ENCODE data around the gene NTN4. TPM values are rescaled to one million over a fixed set of nuclear protein-coding genes. Genes with fewer than 3 reads are reported as not detected.

NTN4 gene
- total RNA-seq, 1 donor from 2014 or later: 21.2 TPM

- Mint-ChIP-seq H3K36me3 (no peaks in the 10 kb centered on the region), H3K4me3 (no peak overlapping the region), H3K27me3 (peaks cover 4% of the 10 kb centered on the region), H3K9me3 (peaks cover 7% of the 10 kb centered on the region), H3K27ac (no peak overlapping the region), H3K4me1 (ENCODE audit: unreplicated experiment) (no peaks in the 10 kb centered on the region)
- TF ChIP-seq CTCF (conservative IDR thresholded peaks at IDR 0.05): no peak
- no peak for DNase-seq (ENCODE audit: extremely low spot score, unreplicated experiment)
These were observed 16.1 kb downstream of the NTN4 start for GRCh38 chr12:95774311-95775045.

- no peaks in the 10 kb centered on the region for H3K36me3 Mint-ChIP-seq
- TF ChIP-seq CTCF (conservative IDR thresholded peaks at IDR 0.05): no peak
- H3K4me1 Mint-ChIP-seq (ENCODE audit: unreplicated experiment): no peaks in the 10 kb centered on the region
- DNase-seq (ENCODE audit: extremely low spot score, unreplicated experiment): no peak
- H3K4me3 Mint-ChIP-seq: no peak overlapping the region
- no peak overlapping the region for H3K27ac Mint-ChIP-seq
- H3K9me3 Mint-ChIP-seq: peaks cover 12% of the 10 kb centered on the region
- H3K27me3 Mint-ChIP-seq: peaks cover 11% of the 10 kb centered on the region
These were observed 17.2 kb downstream of the NTN4 start for GRCh38 chr12:95773320-95773719.

- H3K27ac Mint-ChIP-seq: no peak overlapping the region
- H3K4me1 Mint-ChIP-seq (ENCODE audit: unreplicated experiment): no peaks in the 10 kb centered on the region
- H3K9me3 Mint-ChIP-seq: peaks cover 5% of the 10 kb centered on the region
- DNase-seq (ENCODE audit: extremely low spot score, unreplicated experiment): no peak
- no peak for TF ChIP-seq CTCF (conservative IDR thresholded peaks at IDR 0.05)
- H3K27me3 Mint-ChIP-seq: peaks cover 10% of the 10 kb centered on the region
- H3K4me3 Mint-ChIP-seq: no peak overlapping the region
- no peaks in the 10 kb centered on the region for H3K36me3 Mint-ChIP-seq
These were observed 22.9 kb downstream of the NTN4 start for GRCh38 chr12:95767703-95768102.

GRCh38 chr12:95766356-95767019, 24.1 kb downstream of the NTN4 start:
- no peak overlapping the region for H3K27ac Mint-ChIP-seq
- H3K4me3 Mint-ChIP-seq: no peak overlapping the region
- TF ChIP-seq CTCF (conservative IDR thresholded peaks at IDR 0.05): no peak
- no peak for DNase-seq (ENCODE audit: extremely low spot score, unreplicated experiment)
- H3K4me1 Mint-ChIP-seq (ENCODE audit: unreplicated experiment): no peaks in the 10 kb centered on the region
- H3K9me3 Mint-ChIP-seq: peaks cover 5% of the 10 kb centered on the region
- peaks cover 10% of the 10 kb centered on the region for H3K27me3 Mint-ChIP-seq
- no peaks in the 10 kb centered on the region for H3K36me3 Mint-ChIP-seq

- peaks cover 10% of the 10 kb centered on the region for H3K27me3 Mint-ChIP-seq
- H3K9me3 Mint-ChIP-seq: peaks cover 5% of the 10 kb centered on the region
- no peak for TF ChIP-seq CTCF (conservative IDR thresholded peaks at IDR 0.05)
- no peaks in the 10 kb centered on the region for H3K36me3 Mint-ChIP-seq
- H3K4me3 Mint-ChIP-seq: no peak overlapping the region
- no peak for DNase-seq (ENCODE audit: extremely low spot score, unreplicated experiment)
- H3K27ac Mint-ChIP-seq: no peak overlapping the region
- H3K4me1 Mint-ChIP-seq (ENCODE audit: unreplicated experiment): no peaks in the 10 kb centered on the region
These were observed 25.7 kb downstream of the NTN4 start for GRCh38 chr12:95764848-95765247.
